Gastroesophageal sphincter (tissue), 4 donors: ENCODE measurements around the gene DAPK2. TPM values are rescaled to one million over a fixed set of nuclear protein-coding genes. Genes with fewer than 3 reads are reported as not detected.

Experiments
- ATAC-seq: fragments of 150-250 bp; one replicate; pipeline ENCODE4 v1.9.1; 2016; ENCODE audit warnings: mild to moderate bottlenecking, moderate library complexity
- H3K27ac ChIP-seq, 4 donors: fragments of 200-600 bp; sonication (generic) in 3 of 4; 1 replicate in 3 of 4; 2 replicates in 1 of 4; pipeline ENCODE4 v1.5.1; 2016 to 2019
- H3K27me3 ChIP-seq: fragments of 200-600 bp; sonication (generic); one replicate; pipeline ENCODE4 v1.5.1; 2019
- H3K36me3 ChIP-seq, 2 donors: fragments of 200-600 bp; sonication (generic); one replicate each; pipeline ENCODE4 v1.5.1; 2019; ENCODE audit warnings: control low read depth in 1 of 2
- H3K4me1 ChIP-seq, 3 donors: fragments of 200-600 bp; sonication (generic); 1 replicate in 2 of 3; 2 replicates in 1 of 3; pipeline ENCODE4 v1.5.1; 2016 to 2019; ENCODE audit warnings: control low read depth in 2 of 3
- H3K4me3 ChIP-seq, 2 donors: fragments of 200-600 bp; sonication (generic); one replicate each; pipeline ENCODE4 v1.5.1; 2019; ENCODE audit warnings: mild to moderate bottlenecking in 1 of 2, moderate library complexity in 1 of 2
- H3K9me3 ChIP-seq, 3 donors: fragments of 200-600 bp; sonication (generic); one replicate each; pipeline ENCODE4 v1.5.1; 2017 to 2019; ENCODE audit warnings: control low read depth in 2 of 3
- CTCF ChIP-seq, 4 experiments: fragments of 200-600 bp in 2 of 4; fragments of 450-650 bp in 2 of 4; sonication (generic) in 1 of 4; IDR thresholded peaks; one replicate each; pipeline ENCODE4 v1.5.1; 2017 to 2019; ENCODE audit warnings: antibody characterized with exemption in 4 of 4, mild to moderate bottlenecking in 2 of 4, moderate library complexity in 2 of 4
- EP300 ChIP-seq: sonication (generic); formaldehyde crosslinking; IDR thresholded peaks from one replicate; pipeline ENCODE4 v1.6.1; 2017; ENCODE audit warnings: antibody characterized with exemption, mild to moderate bottlenecking
- POLR2A ChIP-seq, 2 donors: fragments of 450-650 bp; IDR thresholded peaks; one replicate each; pipeline ENCODE4 v1.6.1; 2017; ENCODE audit warnings: antibody characterized with exemption in 2 of 2, mild to moderate bottlenecking in 2 of 2, moderate library complexity in 1 of 2
- POLR2AphosphoS5 ChIP-seq: sonication (generic); formaldehyde crosslinking; IDR thresholded peaks from one replicate; pipeline ENCODE4 v1.6.1; 2017; ENCODE audit warnings: antibody characterized with exemption
- WGBS, 2 donors: methylation state at CpG; one replicate each; pipeline ENCODE4 v1.1.5; 2018; ENCODE audit warnings: low coverage in 1 of 2; 5-methylcytosine and 5-hydroxymethylcytosine counted together
- total RNA-seq, 4 donors: library from RNA; depleted of rRNA; stranded (reverse); fragments of >200 nt; gene quantifications; one replicate each; pipeline ENCODE4 v1.1.0, GENCODE V29; 2016

The DAPK2 gene
- total RNA-seq, 4 donors from 2014 or later = 2.0 to 9.5 (median 6.4) TPM

GRCh38 chr15:64044300-64045100 lies 1.8 kb downstream of the DAPK2 start:
- Histone ChIP-seq H3K27ac (no peak overlapping the region), H3K4me1 (peaks cover 0 to 21% (median 6%) of the 10 kb centered on the region in 3 donors), H3K4me3 (peak overlapping the region in 1 of 2 donors; percentile 63), H3K36me3 (no peaks in the 10 kb centered on the region), H3K27me3 (peaks cover 11% of the 10 kb centered on the region), H3K9me3 (no peaks in the 10 kb centered on the region)
- WGBS, 2 donors = 70 to 100% methylated on average over 1 to 3 of the region's 7 CpGs
- ATAC-seq = no peak
- TF ChIP-seq EP300 (no peak), POLR2AphosphoS5 (no peak), CTCF (IDR thresholded peaks at IDR 0.05) (no peak), POLR2A (IDR thresholded peaks at IDR 0.05) (no peak)

- Histone ChIP-seq H3K4me1 (no peaks in the 10 kb centered on the region), H3K36me3 (no peaks in the 10 kb centered on the region), H3K9me3 (no peaks in the 10 kb centered on the region), H3K27me3 (no peaks in the 10 kb centered on the region), H3K4me3 (no peak overlapping the region), H3K27ac (no peak overlapping the region)
- WGBS, 2 donors = 89 to 90% methylated on average over 2 to 4 of the region's 4 CpGs
- TF ChIP-seq POLR2AphosphoS5 = no peak
- no peak for TF ChIP-seq CTCF (IDR thresholded peaks at IDR 0.05)
- TF ChIP-seq POLR2A (IDR thresholded peaks at IDR 0.05) = no peak
- no peak for TF ChIP-seq EP300
- no peak for ATAC-seq
Observed at GRCh38 chr15:64038878-64039610, 7.2 kb downstream of the DAPK2 start.

- Histone ChIP-seq H3K4me1 (no peaks in the 10 kb centered on the region), H3K9me3 (no peaks in the 10 kb centered on the region), H3K36me3 (no peaks in the 10 kb centered on the region), H3K27me3 (no peaks in the 10 kb centered on the region), H3K4me3 (no peak overlapping the region), H3K27ac (no peak overlapping the region)
- 36 to 50% methylated on average over 2 of the region's 2 CpGs for WGBS, 2 donors
- no peak for ATAC-seq
- TF ChIP-seq CTCF (IDR thresholded peaks at IDR 0.05) (no peak), POLR2A (IDR thresholded peaks at IDR 0.05) (no peak), POLR2AphosphoS5 (no peak), EP300 (no peak)
Observed at GRCh38 chr15:64037966-64038365, 8.3 kb downstream of the DAPK2 start.

- no peak for TF ChIP-seq POLR2A (IDR thresholded peaks at IDR 0.05)
- no peak for ATAC-seq
- 93 to 100% methylated on average over 1 to 3 of the region's 3 CpGs for WGBS, 2 donors
- H3K4me3 ChIP-seq = no peak overlapping the region
- no peak overlapping the region for H3K27ac ChIP-seq
- H3K4me1 ChIP-seq = no peaks in the 10 kb centered on the region
- no peaks in the 10 kb centered on the region for H3K9me3 ChIP-seq
- no peaks in the 10 kb centered on the region for H3K27me3 ChIP-seq
- H3K36me3 ChIP-seq = no peaks in the 10 kb centered on the region
Observed at GRCh38 chr15:64037116-64037515, 9.2 kb downstream of the DAPK2 start.

GRCh38 chr15:64035525-64035924 lies 10.8 kb downstream of the DAPK2 start:
- Histone ChIP-seq H3K9me3 (no peaks in the 10 kb centered on the region), H3K36me3 (no peaks in the 10 kb centered on the region), H3K4me1 (no peaks in the 10 kb centered on the region), H3K27me3 (no peaks in the 10 kb centered on the region), H3K4me3 (no peak overlapping the region), H3K27ac (no peak overlapping the region)
- ATAC-seq = no peak
- WGBS, 2 donors = no CpG with 5 or more reads among the region's 1 CpG
- TF ChIP-seq CTCF (IDR thresholded peaks at IDR 0.05) (no peak), POLR2A (IDR thresholded peaks at IDR 0.05) (no peak), EP300 (no peak), POLR2AphosphoS5 (no peak)
